Tibial artery (tissue), 4 donors: ENCODE results near the gene HDGFL1.

Experiments used
- DNase-seq, 2 donors: peaks; one replicate each; pipeline ENCODE4 v3.0.0-alpha.2; 2019
- H3K27ac ChIP-seq, 2 donors: fragments of 200-600 bp; sonication (generic) in 1 of 2; 1 replicate in 1 of 2; 2 replicates in 1 of 2; pipeline ENCODE4 v1.5.1; 2018 to 2019; ENCODE audit warnings: mild to moderate bottlenecking in 1 of 2
- H3K27me3 ChIP-seq, 2 donors: fragments of 200-600 bp; sonication (generic) in 1 of 2; one replicate each; pipeline versions ENCODE4 v1.5.1 to v1.6.0; 2016 to 2019
- H3K36me3 ChIP-seq, 3 donors: fragments of 200-600 bp; sonication (generic) in 2 of 3; one replicate each; pipeline ENCODE4 v1.5.1; 2016 to 2019; ENCODE audit warnings: mild to moderate bottlenecking in 2 of 3
- H3K4me1 ChIP-seq, 4 donors: fragments of 200-600 bp; sonication (generic) in 2 of 4; 1 replicate in 3 of 4; 2 replicates in 1 of 4; pipeline ENCODE4 v1.5.1; 2016 to 2019
- H3K4me3 ChIP-seq, 2 donors: fragments of 200-600 bp; sonication (generic) in 1 of 2; 1 replicate in 1 of 2; 2 replicates in 1 of 2; pipeline ENCODE4 v1.5.1; 2018 to 2019; ENCODE audit warnings: mild to moderate bottlenecking in 2 of 2
- H3K9me3 ChIP-seq, 3 donors: fragments of 200-600 bp; sonication (generic) in 1 of 3; one replicate each; pipeline ENCODE4 v1.5.1; 2016 to 2019
- intact Hi-C: fragments of 100-400 bp; cut with DNase I; formaldehyde crosslinking; loops from one replicate; pipeline ENCODE4 v1.15.0; 2023; ENCODE audit warnings: low total_unique reads
- TF ChIP-seq, protein P1 (sequence below), 2 experiments: fragments of 200-600 bp in 1 of 2; fragments of 450-650 bp in 1 of 2; IDR thresholded peaks; one replicate each; pipeline ENCODE4 v1.5.1; 2017 to 2019; ENCODE audit warnings: antibody characterized with exemption in 2 of 2, mild to moderate bottlenecking in 1 of 2, moderate library complexity in 1 of 2

HDGFL1 gene

DNA sequence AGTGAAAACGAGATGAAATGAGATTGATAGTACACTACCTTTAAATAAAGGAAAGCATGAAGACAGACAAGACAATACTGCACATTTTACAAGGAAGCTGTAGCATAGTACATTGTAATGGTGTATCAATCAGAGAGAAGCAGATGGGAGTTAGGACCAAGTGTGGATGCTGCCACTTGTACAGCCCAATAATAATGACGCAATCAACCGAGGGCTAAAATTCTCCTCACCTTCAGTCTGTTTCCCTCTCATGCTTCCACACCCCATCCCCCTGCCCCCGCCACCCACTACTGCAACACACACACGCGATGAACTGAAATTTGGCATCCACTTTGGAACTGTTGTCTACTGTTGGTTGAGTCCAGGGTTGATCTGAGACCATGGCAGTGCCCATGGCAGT is 12.4 kb upstream of the HDGFL1 start:
- Histone ChIP-seq H3K4me3 (no peak overlapping the region), H3K9me3 (no peaks in the 10 kb centered on the region), H3K36me3 (no peaks in the 10 kb centered on the region), H3K27me3 (no peaks in the 10 kb centered on the region), H3K4me1 (peaks cover 0 to 12% (median 5%) of the 10 kb centered on the region in 4 donors), H3K27ac (no peak overlapping the region)
- intact Hi-C loops: no loop called here
- TF ChIP-seq, protein P1, sequence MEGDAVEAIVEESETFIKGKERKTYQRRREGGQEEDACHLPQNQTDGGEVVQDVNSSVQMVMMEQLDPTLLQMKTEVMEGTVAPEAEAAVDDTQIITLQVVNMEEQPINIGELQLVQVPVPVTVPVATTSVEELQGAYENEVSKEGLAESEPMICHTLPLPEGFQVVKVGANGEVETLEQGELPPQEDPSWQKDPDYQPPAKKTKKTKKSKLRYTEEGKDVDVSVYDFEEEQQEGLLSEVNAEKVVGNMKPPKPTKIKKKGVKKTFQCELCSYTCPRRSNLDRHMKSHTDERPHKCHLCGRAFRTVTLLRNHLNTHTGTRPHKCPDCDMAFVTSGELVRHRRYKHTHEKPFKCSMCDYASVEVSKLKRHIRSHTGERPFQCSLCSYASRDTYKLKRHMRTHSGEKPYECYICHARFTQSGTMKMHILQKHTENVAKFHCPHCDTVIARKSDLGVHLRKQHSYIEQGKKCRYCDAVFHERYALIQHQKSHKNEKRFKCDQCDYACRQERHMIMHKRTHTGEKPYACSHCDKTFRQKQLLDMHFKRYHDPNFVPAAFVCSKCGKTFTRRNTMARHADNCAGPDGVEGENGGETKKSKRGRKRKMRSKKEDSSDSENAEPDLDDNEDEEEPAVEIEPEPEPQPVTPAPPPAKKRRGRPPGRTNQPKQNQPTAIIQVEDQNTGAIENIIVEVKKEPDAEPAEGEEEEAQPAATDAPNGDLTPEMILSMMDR (IDR thresholded peaks at IDR 0.05): no peak
- DNase-seq: no peak

DNA sequence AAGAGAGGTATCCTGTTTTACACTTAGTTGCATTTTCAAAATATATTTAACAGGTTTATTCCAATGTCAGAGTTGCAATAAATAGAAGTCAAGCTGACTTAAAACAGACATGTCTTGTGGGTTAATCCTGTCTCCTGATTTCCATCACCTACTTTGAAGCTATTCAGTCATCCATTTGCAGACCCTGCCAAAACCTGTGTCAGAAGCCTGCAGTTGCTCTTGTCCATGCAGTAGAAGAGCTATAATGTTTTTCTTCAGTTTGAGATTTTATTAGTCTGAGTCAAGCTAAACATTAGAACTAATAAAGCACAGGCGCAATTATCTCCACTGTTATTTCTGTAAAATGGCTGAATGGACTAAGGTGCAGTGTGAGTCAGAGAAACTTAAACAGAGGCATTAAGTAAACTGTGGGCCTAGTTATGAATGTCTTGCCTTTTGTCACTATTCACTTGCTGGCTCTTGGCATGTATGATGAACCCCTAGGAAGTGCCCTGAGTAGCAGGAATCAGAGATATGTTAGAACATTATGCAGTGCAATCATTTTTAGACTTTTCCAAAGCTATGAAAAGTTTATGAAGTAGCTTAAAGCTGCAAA is 11.0 kb upstream of the HDGFL1 start:
- H3K27me3 ChIP-seq: no peaks in the 10 kb centered on the region
- no peaks in the 10 kb centered on the region for H3K9me3 ChIP-seq
- no peak overlapping the region for H3K4me3 ChIP-seq
- H3K27ac ChIP-seq: no peak overlapping the region
- intact Hi-C loops: no loop called here
- no peak for DNase-seq
- peaks cover 0 to 12% (median 5%) of the 10 kb centered on the region in 4 donors for H3K4me1 ChIP-seq
- TF ChIP-seq, protein P1 (IDR thresholded peaks at IDR 0.05): no peak
- no peaks in the 10 kb centered on the region for H3K36me3 ChIP-seq

GRCh38 chr6:22568854-22569253 is 512 bp upstream of the HDGFL1 start:
- H3K36me3 ChIP-seq: no peaks in the 10 kb centered on the region
- no peaks in the 10 kb centered on the region for H3K27me3 ChIP-seq
- H3K27ac ChIP-seq: no peak overlapping the region
- DNase-seq: no peak
- H3K4me3 ChIP-seq: no peak overlapping the region
- intact Hi-C loops: no loop called here
- TF ChIP-seq, protein P1 (IDR thresholded peaks at IDR 0.05): no peak
- H3K9me3 ChIP-seq: no peaks in the 10 kb centered on the region
- no peaks in the 10 kb centered on the region for H3K4me1 ChIP-seq

DNA sequence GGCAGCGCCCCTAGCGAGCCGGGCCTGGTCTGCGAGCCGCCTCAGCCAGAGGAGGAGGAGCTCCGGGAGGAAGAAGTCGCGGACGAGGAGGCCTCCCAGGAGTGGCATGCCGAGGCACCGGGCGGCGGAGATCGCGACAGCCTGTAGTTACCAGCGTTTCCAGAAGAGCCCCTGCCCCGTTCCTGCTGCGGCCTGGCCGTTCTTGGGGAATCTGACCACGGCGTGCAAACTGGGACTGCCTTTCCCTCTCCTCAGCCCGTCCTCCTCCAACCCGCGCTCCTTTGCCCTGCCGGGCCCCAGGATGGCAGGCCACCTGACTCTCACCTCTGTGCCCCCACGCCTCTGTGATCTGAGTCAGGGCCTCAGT is 802 bp downstream of the HDGFL1 start:
- Histone ChIP-seq H3K27ac (no peak overlapping the region), H3K4me3 (no peak overlapping the region), H3K9me3 (no peaks in the 10 kb centered on the region), H3K36me3 (no peaks in the 10 kb centered on the region), H3K27me3 (no peaks in the 10 kb centered on the region), H3K4me1 (no peaks in the 10 kb centered on the region)
- intact Hi-C loops: no loop called here
- TF ChIP-seq, protein P1 (IDR thresholded peaks at IDR 0.05): no peak
- no peak for DNase-seq

DNA sequence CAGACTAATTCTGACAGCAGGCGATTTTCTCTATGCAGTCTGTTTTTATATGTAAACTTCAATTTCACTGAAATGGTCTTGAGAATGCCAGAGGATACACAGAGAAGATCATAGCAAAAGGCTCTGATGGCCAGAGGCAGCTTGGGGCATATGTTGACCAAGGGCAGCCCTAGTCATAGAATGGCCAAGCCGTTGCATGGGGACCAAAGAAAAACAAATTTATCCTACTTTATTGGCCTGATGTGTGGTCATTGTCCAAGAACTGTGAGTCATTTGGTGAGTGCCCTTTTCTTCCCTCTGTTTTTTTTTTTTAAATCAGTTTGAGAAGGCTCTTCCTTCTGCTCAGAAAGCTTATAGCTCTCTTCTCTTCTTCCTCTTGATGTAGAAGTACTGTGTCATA is 5.8 kb downstream of the HDGFL1 start:
- Histone ChIP-seq H3K27ac (no peak overlapping the region), H3K27me3 (no peaks in the 10 kb centered on the region), H3K4me3 (no peak overlapping the region), H3K36me3 (no peaks in the 10 kb centered on the region), H3K9me3 (no peaks in the 10 kb centered on the region), H3K4me1 (no peaks in the 10 kb centered on the region)
- TF ChIP-seq, protein P1 (IDR thresholded peaks at IDR 0.05): no peak
- DNase-seq: no peak
- intact Hi-C loops: no loop called here

DNA sequence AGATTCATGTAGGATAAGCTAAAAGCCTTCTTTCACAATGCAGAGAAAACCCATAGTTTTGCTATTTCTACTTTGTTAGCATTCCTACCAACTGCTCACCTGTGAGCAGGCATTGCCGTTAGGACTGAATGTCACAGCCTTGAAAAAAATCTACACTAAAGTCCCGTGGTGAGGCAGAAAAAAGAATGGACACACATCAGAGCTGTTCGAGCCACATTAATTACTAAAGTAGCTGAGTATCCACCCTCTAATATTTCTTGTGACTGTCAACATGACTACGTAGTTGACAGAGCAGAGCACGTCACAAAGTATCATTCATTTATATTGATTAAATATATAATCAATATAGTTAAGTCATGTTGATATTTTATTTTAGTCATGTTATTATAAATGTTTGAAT is 10.1 kb downstream of the HDGFL1 start:
- TF ChIP-seq, protein P1 (IDR thresholded peaks at IDR 0.05): no peak
- intact Hi-C loops: no loop called here

More for the DNA sequence above, 10.1 kb downstream of the HDGFL1 start:
- Histone ChIP-seq H3K4me3 (no peak overlapping the region), H3K4me1 (no peaks in the 10 kb centered on the region), H3K27ac (no peak overlapping the region), H3K36me3 (no peaks in the 10 kb centered on the region), H3K27me3 (no peaks in the 10 kb centered on the region), H3K9me3 (no peaks in the 10 kb centered on the region)
- no peak for DNase-seq
